Upper lobe of left lung (tissue), 6 donors: ENCODE data around the gene BLVRB. TPM values are rescaled to one million over a fixed set of nuclear protein-coding genes. Genes with fewer than 3 reads are reported as not detected.
"Not testable (repeated sequence)": the region's sequence is repeated elsewhere in the genome, so short reads cannot be mapped to it uniquely, and the experiment has no call there.

Source experiments
- ATAC-seq, 2 donors: fragments of 200-7000 bp; cut with Tn5 transposase; one replicate each; pipeline ENCODE4 v1.9.1; 2022; ENCODE audit warnings: mild to moderate bottlenecking in 2 of 2, moderate library complexity in 2 of 2; ENCODE audit not compliant: low FRiP score in 2 of 2
- DNase-seq, 2 donors: peaks; one replicate each; pipeline ENCODE4 v3.0.0-alpha.2; 2019 to 2020
- H3K27ac ChIP-seq, 4 donors: fragments of 200-600 bp; sonication (generic); one replicate each; pipeline ENCODE4 v1.5.1; 2016 to 2019
- H3K27me3 ChIP-seq, 4 donors: fragments of 200-600 bp; sonication (generic); one replicate each; pipeline ENCODE4 v1.5.1; 2017 to 2019
- H3K36me3 ChIP-seq, 4 donors: fragments of 200-600 bp; sonication (generic); one replicate each; pipeline ENCODE4 v1.5.1; 2016 to 2019
- H3K4me1 ChIP-seq, 4 donors: fragments of 200-600 bp; sonication (generic); one replicate each; pipeline ENCODE4 v1.5.1; 2018 to 2019
- H3K4me3 ChIP-seq, 4 donors: fragments of 200-600 bp; sonication (generic); one replicate each; pipeline ENCODE4 v1.5.1; 2017 to 2019; ENCODE audit warnings: mild to moderate bottlenecking in 2 of 4, moderate library complexity in 1 of 4
- H3K9me3 ChIP-seq, 4 donors: fragments of 200-600 bp; sonication (generic); one replicate each; pipeline ENCODE4 v1.5.1; 2018 to 2019
- EP300 ChIP-seq, 4 donors: sonication (generic); formaldehyde crosslinking; IDR thresholded peaks; one replicate each; pipeline ENCODE4 v1.5.1; 2017; ENCODE audit warnings: antibody characterized with exemption in 4 of 4, control low read depth in 2 of 4
- POLR2A ChIP-seq, 4 donors: fragments of 450-650 bp; IDR thresholded peaks; one replicate each; pipeline ENCODE4 v1.5.1; 2016 to 2017; ENCODE audit warnings: antibody characterized with exemption in 4 of 4, mild to moderate bottlenecking in 2 of 4
- POLR2AphosphoS5 ChIP-seq, 2 donors: sonication (generic); formaldehyde crosslinking; IDR thresholded peaks; one replicate each; pipeline ENCODE4 v1.5.1; 2017; ENCODE audit warnings: antibody characterized with exemption in 2 of 2
- WGBS, 2 donors: methylation state at CpG; one replicate each; pipeline ENCODE4 v1.1.5; 2017 to 2018; 5-methylcytosine and 5-hydroxymethylcytosine counted together
- total RNA-seq, 6 donors: library from RNA; depleted of rRNA in 4 of 6; stranded (reverse); fragments of >200 nt in 4 of 6; gene quantifications; one replicate each; pipeline versions ENCODE4 v1.1.0 to v1.2.1, GENCODE V29; 2016 to 2021
- TF ChIP-seq, protein P1 (sequence below), 6 experiments: fragments of 450-650 bp in 4 of 6; fragments of 200-600 bp in 2 of 6; sonication (generic) in 2 of 6; IDR thresholded peaks; one replicate each; pipeline ENCODE4 v1.5.1; 2016 to 2019; ENCODE audit warnings: antibody characterized with exemption in 6 of 6
- donor health status: DM: no; HTN: no; CAD: no; lungs with moderate emphysema.
- donor health status: DM: no; HTN: yes; CAD: no; lungs with severe emphysema.

The BLVRB gene
- total RNA-seq, 6 donors from 2014 or later = 77.5 to 379 (median 223) TPM

DNA sequence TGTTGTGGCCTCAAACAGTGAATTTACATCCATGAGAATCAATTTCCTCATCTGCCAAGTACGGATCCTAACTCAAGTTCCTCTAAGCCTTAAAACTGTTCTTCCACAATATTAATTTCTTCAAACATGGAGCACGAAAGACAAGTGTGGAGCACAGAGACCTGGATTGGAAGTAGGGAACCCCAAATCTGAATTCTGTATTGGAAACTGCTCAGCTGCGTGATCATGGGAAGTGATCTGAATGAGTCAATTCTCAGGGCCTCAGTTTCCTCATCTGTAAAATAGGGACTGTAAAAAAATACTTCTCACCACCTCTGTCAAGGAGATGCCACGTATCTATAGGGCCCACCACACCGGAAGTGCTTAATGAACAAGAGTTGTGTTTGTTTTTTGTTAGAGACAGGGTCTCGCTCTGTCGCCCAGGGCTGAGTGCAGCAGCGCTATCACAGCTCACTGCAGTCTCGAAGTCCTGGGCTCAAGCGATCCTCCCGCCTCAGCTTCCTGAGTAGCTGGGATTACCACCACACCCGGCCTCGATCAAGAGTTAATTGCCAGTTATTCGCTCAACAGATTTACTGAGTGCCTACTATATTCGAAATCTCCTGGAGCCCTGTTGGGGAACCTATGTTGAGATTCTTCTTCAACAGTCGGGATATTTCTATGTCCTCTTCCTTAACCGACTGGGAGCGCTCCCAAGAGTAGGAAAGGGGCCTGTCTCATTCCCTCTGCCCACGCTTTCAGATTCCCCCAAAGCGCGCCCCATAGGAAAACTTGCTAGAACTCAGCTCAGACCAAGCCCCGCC lies 23.0 kb downstream of the BLVRB start:
- ATAC-seq = no peak
- H3K36me3 ChIP-seq = peaks cover 14 to 28% (median 21%) of the 10 kb centered on the region in 4 donors
- 20 to 28% methylated on average over 15 to 22 of the region's 22 CpGs for WGBS, 2 donors
- TF ChIP-seq POLR2AphosphoS5 (IDR thresholded peaks at IDR 0.05) (no peak), EP300 (IDR thresholded peaks at IDR 0.05) (no peak)
- TF ChIP-seq, protein P1, sequence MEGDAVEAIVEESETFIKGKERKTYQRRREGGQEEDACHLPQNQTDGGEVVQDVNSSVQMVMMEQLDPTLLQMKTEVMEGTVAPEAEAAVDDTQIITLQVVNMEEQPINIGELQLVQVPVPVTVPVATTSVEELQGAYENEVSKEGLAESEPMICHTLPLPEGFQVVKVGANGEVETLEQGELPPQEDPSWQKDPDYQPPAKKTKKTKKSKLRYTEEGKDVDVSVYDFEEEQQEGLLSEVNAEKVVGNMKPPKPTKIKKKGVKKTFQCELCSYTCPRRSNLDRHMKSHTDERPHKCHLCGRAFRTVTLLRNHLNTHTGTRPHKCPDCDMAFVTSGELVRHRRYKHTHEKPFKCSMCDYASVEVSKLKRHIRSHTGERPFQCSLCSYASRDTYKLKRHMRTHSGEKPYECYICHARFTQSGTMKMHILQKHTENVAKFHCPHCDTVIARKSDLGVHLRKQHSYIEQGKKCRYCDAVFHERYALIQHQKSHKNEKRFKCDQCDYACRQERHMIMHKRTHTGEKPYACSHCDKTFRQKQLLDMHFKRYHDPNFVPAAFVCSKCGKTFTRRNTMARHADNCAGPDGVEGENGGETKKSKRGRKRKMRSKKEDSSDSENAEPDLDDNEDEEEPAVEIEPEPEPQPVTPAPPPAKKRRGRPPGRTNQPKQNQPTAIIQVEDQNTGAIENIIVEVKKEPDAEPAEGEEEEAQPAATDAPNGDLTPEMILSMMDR (IDR thresholded peaks at IDR 0.05) = no peak
- H3K27me3 ChIP-seq = no peaks in the 10 kb centered on the region
- peaks cover 16 to 38% (median 25%) of the 10 kb centered on the region in 4 donors for H3K4me1 ChIP-seq
- no peak for DNase-seq
- H3K4me3 ChIP-seq = peak overlapping the region; percentile 21 to 91 (median 72)
- no peaks in the 10 kb centered on the region for H3K9me3 ChIP-seq
- peak overlapping the region; percentile 63 to 98 (median 82) for H3K27ac ChIP-seq

DNA sequence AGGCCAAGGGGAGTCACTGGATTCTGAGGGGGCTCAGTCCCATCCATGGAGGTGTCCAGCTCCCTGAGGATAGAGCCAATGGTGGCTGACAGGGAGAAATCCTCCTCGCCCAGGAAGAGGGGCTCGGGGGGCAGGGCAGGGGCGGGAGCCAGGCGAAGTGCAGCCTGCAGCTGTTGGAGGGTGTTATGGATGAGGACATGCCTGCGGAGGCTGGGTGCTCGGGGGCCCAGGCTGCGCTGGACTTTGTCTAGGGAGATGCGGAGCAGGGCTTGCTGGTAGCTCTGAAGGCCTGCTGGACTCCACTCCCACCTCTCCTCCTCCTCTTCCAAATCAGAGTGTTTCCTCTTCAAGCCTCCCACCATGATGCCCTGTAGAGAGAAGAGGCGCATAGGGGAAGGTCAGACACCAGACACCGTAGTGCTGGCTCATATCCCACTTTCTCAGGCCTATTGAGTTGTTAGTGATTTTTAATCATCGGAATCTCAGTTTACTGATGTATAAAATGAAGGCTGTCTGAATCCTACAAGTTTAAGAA lies 23.8 kb downstream of the BLVRB start:
- H3K4me3 ChIP-seq = no peak overlapping the region
- WGBS, 2 donors = 88 to 90% methylated on average over 6 to 11 of the region's 11 CpGs

DNA sequence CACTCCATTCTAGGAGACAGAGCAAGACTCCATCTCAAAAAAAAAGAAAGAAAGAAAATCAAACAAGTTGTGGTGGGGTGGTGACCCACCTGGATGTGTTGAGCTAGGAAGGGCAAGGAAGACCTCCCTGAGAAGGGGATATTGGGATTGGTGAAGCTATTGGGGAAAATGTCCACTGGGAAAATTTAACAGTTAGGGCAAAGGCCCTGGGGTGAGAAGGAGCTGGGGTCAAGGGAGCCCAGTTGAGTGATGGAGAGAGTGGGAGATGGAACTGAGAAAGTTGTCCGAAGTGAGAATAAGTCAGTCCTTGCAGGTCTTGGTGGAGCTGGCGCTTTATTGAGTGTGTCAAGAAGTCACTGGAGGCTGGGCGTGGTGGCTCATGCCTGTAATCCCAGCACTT lies 27.3 kb downstream of the BLVRB start:
- DNase-seq = no peak
- peaks cover 27 to 47% (median 29%) of the 10 kb centered on the region in 4 donors for H3K4me1 ChIP-seq
- no peak for ATAC-seq
- TF ChIP-seq, protein P1 (IDR thresholded peaks at IDR 0.05) = no peak
- TF ChIP-seq POLR2A (IDR thresholded peaks at IDR 0.05) (no peak), POLR2AphosphoS5 (IDR thresholded peaks at IDR 0.05) (no peak), EP300 (IDR thresholded peaks at IDR 0.05) (no peak)
- H3K27me3 ChIP-seq = no peaks in the 10 kb centered on the region
- no peak overlapping the region for H3K4me3 ChIP-seq
- WGBS, 2 donors = 96 to 98% methylated on average over 3 of the region's 3 CpGs
- H3K9me3 ChIP-seq = no peaks in the 10 kb centered on the region
- no peak overlapping the region for H3K27ac ChIP-seq
- peaks cover 13 to 24% (median 15%) of the 10 kb centered on the region in 4 donors for H3K36me3 ChIP-seq

More for the DNA sequence above, 23.8 kb downstream of the BLVRB start:
- ATAC-seq = no peak
- peak in 1 of 2 donors; percentile 76 for DNase-seq
- Histone ChIP-seq H3K9me3 (no peaks in the 10 kb centered on the region), H3K36me3 (peaks cover 13 to 24% (median 15%) of the 10 kb centered on the region in 4 donors), H3K27ac (peak overlapping the region in 2 of 4 donors; percentile 67 to 96), H3K27me3 (no peaks in the 10 kb centered on the region), H3K4me1 (peaks cover 16 to 38% (median 25%) of the 10 kb centered on the region in 4 donors)
- TF ChIP-seq POLR2AphosphoS5 (IDR thresholded peaks at IDR 0.05) (no peak), POLR2A (IDR thresholded peaks at IDR 0.05) (no peak), EP300 (IDR thresholded peaks at IDR 0.05) (no peak)
- TF ChIP-seq, protein P1 (IDR thresholded peaks at IDR 0.05) = no peak

DNA sequence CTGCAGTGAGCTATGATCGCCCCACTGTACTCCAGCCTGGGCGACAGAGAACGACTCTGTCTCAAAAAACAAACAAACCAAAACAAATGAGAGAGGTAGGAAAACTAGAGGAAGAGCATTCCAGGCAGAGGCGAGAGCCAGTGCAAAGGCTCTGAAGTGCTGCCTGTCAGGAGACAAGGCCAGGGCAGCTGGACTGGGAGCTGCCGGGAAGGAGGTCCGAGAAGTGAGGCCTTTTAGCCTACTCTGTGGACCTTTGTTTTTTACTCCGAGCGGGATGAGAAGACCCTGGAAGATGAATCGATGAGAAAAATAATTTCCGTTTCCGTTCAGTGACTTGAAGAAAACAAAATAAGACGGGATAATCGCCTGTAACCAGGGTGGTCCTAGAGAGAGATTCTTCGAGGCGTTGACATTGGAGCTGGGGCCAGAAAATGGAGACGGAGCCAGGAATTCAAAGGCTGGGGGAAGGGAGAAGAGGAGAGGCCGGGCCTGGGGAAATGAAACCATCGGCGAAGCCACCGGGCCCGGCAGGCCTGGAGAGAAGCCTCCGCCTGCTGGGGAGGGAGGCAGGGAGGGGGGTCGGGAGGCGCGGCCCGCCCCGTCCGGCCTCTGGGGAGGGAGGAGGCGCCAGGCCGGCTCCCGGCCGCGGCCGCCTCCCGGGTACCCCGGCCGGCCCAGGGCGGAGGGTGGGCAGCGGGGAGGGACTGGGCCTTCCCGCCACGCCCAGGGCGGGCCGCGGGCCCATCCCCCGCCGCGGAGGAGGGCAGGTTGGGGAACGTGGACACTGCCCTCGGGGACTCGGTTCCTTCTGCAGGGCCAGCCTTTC lies 31.9 kb downstream of the BLVRB start:
- peak overlapping the region; percentile 25 to 42 (median 32) for H3K4me3 ChIP-seq
- H3K27ac ChIP-seq = peak overlapping the region; percentile 88 to 98 (median 92)
- 4% methylated on average over 20 to 37 of the region's 50 CpGs for WGBS, 2 donors
- no peaks in the 10 kb centered on the region for H3K27me3 ChIP-seq
- no peaks in the 10 kb centered on the region for H3K36me3 ChIP-seq
- DNase-seq (peak; percentile 94 to 97), ATAC-seq (peak; percentile 98 to 99)
- peaks cover 14 to 30% (median 26%) of the 10 kb centered on the region in 4 donors for H3K4me1 ChIP-seq
- peak in 3 of 4 donors; percentile 53 to 70 (median 59) for TF ChIP-seq POLR2A (IDR thresholded peaks at IDR 0.05)
- no peak for TF ChIP-seq EP300 (IDR thresholded peaks at IDR 0.05)
- TF ChIP-seq POLR2AphosphoS5 (IDR thresholded peaks at IDR 0.05) = peak; percentile 34 to 59
- TF ChIP-seq, protein P1 (IDR thresholded peaks at IDR 0.05) = peak in 1 of 6 experiments; percentile 14
- no peaks in the 10 kb centered on the region for H3K9me3 ChIP-seq

DNA sequence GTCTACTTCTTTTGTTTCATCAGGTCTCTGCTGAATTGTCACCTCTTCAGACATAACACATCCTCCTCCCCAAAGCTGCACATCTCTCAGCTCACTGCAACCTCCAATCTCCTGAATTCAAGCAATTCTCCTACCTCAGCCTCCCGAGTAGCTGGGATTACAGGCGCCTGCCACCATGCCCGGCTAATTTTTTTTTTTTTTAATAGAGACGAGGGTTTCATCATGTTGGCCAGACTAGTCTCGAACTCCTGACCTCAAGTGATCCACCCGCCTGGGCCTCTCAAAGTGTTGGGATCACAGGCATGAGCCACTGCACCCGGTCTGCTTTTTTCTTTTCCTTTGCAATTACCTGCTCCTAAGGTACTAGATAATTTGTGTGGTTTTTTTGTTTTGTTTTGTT lies 32.8 kb downstream of the BLVRB start:
- H3K36me3 ChIP-seq, H3K27me3 ChIP-seq, ATAC-seq, DNase-seq, H3K9me3 ChIP-seq: not testable (repeated sequence)
- Histone ChIP-seq H3K4me3 (peak overlapping the region; percentile 25 to 42 (median 32)), H3K4me1 (peaks cover 14 to 30% (median 26%) of the 10 kb centered on the region in 4 donors), H3K27ac (peak overlapping the region; percentile 88 to 98 (median 92))
- WGBS, 2 donors = 25 to 35% methylated on average over 7 of the region's 7 CpGs
